HEK293T (cell line): ENCODE results near the gene XRN2.

ENCODE experiments used
- FOXA1 ChIP-seq: fragments of 450-650 bp; IDR thresholded peaks from 2 replicates; pipeline ENCODE4 v1.6.1; 2016; ENCODE audit warnings: mild to moderate bottlenecking
- HDGF ChIP-seq: fragments of 450-650 bp; IDR thresholded peaks from 2 replicates; pipeline ENCODE4 v1.6.1; 2017; ENCODE audit warnings: antibody characterized with exemption, borderline replicate concordance
- L3MBTL2 ChIP-seq: fragments of 450-650 bp; conservative IDR thresholded peaks from 2 replicates; pipeline ENCODE4 v1.6.1; 2016; ENCODE audit warnings: mild to moderate bottlenecking
- TARDBP ChIP-seq: fragments of 450-650 bp; IDR thresholded peaks from 2 replicates; pipeline ENCODE4 v1.6.1; 2016
- TF ChIP-seq, protein P1 (sequence below): fragments of 450-650 bp; IDR thresholded peaks from 2 replicates; pipeline ENCODE4 v1.6.1; 2016

DNA sequence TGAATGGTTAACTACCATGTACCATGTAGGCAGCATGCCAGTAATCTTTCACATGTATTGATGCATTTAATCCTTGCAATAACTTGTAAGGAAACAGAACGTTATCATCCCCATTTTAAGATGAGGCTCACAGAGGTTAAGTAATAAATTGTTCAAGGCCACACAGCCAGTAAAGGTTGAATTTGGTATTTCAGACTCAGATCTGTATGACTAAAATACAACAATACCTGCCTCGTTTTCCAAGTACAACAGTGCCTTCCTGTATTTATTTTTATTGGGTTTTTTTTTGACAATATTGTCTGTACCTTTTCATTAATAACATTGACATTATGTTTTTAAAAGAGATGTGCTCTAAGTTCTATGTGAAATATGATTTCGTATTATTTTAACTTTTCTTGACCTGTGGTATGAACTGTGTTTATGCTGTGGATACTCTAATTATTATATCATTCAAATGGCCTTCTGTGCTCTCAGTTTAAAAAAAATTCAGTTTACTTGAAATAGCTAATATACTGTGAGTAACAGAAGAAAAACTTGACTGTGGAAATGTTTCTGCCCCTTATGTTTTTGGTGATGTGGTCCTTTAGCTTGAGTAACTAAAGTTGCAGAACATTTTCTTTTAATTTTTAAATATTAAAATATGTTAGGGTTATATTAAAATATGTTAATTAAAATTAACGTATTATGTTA is 39.7 kb downstream of the XRN2 start:
- TF ChIP-seq, protein P1, sequence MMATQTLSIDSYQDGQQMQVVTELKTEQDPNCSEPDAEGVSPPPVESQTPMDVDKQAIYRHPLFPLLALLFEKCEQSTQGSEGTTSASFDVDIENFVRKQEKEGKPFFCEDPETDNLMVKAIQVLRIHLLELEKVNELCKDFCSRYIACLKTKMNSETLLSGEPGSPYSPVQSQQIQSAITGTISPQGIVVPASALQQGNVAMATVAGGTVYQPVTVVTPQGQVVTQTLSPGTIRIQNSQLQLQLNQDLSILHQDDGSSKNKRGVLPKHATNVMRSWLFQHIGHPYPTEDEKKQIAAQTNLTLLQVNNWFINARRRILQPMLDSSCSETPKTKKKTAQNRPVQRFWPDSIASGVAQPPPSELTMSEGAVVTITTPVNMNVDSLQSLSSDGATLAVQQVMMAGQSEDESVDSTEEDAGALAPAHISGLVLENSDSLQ, result no peak
- TF ChIP-seq TARDBP (no peak), FOXA1 (no peak), L3MBTL2 (no peak), HDGF (no peak)
